HFF-Myc (cell line): ENCODE results near the gene MAP3K10.

Experiments used
- DNase-seq: peaks from one replicate; pipeline ENCODE4 v3.0.0-alpha.2; 2011; ENCODE audit warnings: low read depth; ENCODE audit errors: extremely low read depth
- H3K4me3 ChIP-seq: replicated peaks from 2 replicates; pipeline ENCODE4 v1.5.1; 2011; ENCODE audit warnings: low read depth, mild to moderate bottlenecking, control low read depth, low read length
- TF ChIP-seq, protein P1 (sequence below): IDR thresholded peaks from 2 replicates; pipeline ENCODE4 v1.5.1; 2012; ENCODE audit warnings: mild to moderate bottlenecking, low read depth, low read length, control low read depth; ENCODE audit errors: missing control alignments

Gene MAP3K10

DNA sequence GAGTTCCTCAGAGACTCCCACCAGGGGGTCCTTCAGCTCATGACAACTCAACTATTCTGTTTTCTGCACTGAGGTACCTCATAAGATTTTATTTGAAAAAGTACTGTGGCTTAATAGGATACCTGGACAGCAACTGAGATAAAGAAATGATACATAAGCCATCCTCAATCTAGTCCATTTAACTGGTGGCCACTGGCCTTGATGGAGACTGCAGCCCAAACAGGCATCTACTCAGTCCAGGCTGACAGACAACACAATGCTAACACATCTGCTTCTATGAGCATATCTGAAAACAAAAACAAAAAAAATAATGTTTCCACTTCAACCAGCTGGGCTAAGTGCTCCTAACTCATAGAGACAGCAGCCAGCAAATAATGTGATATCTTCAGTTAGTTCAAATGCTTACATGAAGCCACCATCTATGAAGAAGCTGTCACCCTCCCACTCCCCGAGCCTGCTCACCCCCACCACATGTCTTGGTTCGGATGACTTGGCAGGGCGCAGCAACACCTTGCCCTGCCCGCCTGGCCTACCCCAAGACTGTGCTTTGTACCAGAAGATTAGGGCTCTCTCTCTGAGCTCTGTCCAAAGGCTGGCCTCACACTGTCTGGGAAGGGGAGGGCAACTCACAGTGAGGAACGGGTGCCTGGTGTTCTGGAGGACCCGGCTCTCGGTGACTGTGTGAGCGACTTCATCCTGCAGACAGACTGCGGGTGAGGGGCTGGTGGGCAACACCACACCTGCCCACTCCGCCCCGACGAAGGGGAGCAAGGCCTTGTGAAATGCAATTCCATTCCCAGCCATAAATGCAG, 48.4 kb downstream of the MAP3K10 start:
- TF ChIP-seq, protein P1, sequence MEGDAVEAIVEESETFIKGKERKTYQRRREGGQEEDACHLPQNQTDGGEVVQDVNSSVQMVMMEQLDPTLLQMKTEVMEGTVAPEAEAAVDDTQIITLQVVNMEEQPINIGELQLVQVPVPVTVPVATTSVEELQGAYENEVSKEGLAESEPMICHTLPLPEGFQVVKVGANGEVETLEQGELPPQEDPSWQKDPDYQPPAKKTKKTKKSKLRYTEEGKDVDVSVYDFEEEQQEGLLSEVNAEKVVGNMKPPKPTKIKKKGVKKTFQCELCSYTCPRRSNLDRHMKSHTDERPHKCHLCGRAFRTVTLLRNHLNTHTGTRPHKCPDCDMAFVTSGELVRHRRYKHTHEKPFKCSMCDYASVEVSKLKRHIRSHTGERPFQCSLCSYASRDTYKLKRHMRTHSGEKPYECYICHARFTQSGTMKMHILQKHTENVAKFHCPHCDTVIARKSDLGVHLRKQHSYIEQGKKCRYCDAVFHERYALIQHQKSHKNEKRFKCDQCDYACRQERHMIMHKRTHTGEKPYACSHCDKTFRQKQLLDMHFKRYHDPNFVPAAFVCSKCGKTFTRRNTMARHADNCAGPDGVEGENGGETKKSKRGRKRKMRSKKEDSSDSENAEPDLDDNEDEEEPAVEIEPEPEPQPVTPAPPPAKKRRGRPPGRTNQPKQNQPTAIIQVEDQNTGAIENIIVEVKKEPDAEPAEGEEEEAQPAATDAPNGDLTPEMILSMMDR = no peak
- H3K4me3 ChIP-seq = no peak overlapping the region
- no peak for DNase-seq

DNA sequence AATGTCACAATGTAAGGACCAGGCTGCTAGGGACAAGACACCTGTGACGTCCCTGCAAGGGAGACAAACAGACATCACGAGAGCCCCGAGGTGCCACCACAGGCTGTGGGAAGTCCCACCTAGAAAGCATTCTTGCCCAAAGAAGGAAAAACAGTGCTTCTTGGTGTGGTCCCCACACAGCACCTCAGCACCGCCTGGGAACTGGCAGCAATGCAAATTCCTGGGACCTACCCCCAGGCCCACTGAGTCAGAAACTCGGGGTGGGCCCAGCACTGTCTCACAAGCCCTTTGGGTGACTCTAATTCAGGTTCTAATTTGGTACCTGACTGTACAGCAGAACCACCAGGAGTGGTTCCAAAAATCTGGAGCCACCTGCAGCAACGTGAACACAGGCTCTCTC, 49.1 kb downstream of the MAP3K10 start:
- no peak overlapping the region for H3K4me3 ChIP-seq
- DNase-seq = no peak
- TF ChIP-seq, protein P1 = no peak

- no peak for DNase-seq
- TF ChIP-seq, protein P1 = no peak
- no peak overlapping the region for H3K4me3 ChIP-seq
Observed at GRCh38 chr19:40241125-40241808, 50.0 kb downstream of the MAP3K10 start.

DNA sequence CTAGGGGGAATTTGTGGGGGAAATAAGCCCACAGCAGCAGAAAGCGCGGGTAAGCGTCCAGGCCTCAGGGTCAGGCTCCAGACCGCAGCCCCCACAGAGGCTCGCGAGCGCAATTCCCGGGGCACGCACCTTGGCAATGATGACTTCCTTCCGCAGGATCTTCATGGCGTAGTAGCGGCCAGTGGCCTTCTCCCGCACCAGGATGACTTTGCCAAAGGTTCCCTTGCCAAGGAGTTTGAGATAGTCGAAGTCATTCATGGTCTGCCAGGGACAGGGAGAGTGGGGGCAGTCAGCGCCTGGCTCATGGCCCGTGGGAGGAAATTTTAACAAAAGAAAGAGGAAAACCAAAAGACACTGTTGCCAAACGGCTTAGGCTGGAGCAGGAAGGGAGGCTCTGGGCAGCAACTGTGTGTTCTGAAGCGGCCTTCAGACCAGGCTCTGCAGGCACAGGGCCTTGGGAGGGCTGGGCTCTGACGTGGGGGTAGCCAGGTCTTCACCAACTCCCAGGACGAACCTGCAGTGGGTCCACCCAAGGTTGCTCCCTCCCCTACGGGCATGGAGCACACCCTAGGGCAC, 50.7 kb downstream of the MAP3K10 start:
- TF ChIP-seq, protein P1 = no peak
- DNase-seq = no peak
- no peak overlapping the region for H3K4me3 ChIP-seq

DNA sequence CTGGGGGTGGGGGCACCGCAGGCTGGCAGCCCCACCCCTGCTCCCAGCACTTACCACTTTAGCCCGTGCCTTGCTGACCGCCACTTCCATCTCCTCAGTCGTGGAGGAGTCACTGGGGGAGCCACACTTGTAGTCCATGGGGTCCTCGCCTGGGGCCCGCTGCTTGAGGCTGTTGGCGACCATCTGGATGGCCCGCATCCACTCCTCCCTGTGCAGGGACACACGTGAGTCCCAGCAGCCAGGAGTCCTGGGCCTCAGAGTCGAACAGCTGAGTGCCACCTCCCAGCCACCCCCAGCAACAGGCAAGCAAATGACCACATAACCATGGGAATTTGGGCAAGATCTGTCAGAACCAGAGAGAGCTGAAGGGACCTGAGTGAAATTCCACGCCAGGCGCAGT, 51.3 kb downstream of the MAP3K10 start:
- TF ChIP-seq, protein P1 = no peak
- no peak overlapping the region for H3K4me3 ChIP-seq
- no peak for DNase-seq

DNA sequence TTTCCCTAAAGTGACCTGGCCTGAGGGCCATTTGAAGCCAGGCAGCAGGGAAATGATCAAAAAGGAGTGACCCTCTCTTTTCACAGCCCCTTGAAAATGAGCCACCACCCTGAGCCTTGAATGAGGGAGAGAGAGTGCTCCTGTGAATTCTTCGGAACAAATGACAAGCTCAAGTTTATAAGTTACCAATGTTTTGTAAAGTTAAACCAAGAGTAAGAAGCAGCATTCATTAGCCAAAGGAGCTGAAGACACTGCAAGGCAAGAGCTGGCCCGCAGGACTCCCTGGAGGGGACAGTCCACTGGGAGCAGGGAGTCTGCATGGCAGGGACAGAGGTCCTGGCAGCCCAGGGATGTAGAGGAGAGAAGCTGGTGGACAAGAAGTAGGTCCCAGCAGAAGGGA, 52.0 kb downstream of the MAP3K10 start:
- no peak for DNase-seq
- TF ChIP-seq, protein P1 = no peak
- no peak overlapping the region for H3K4me3 ChIP-seq
